ENCODE results near the gene USP14.

Gene USP14

DNA sequence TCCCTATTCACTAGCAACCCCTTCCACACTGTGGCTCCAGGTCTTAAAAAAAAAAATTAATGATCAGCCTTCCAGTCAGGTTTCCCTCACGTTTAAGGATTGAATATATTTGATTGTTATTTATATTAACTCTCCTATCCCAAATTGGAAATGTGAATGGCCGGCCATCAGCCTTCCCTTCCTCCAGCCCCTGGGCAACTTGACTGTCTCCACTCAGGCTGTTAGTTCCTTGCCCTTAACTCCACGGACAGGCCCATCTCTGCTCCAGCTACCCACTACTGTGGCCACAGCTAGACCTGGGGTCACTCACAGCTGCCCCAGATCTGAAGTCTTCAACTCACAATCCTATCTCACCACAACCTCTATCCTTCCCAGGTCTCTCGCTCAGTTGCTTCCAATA is 69.5 kb downstream of the USP14 start:
- no peak for DNase-seq (ENCODE audit: low spot score)

DNA sequence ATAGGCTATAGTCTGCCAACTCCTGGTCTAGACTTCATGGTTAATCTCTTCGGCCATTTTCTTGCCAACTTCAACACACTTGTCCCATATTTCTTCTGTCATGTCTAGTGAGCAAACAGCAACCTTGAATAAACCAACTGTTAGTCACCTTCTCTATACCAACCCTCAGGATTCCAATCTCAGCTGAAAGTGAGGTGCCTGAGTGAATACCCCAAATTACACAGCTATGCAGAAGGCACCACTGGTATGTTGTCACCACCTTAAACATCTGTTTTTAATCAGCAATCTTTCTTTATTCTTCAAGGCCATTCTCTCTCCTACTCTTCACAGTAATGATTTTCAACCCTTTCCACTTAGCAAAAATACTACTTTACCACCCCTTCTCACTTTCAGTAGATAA is 70.2 kb downstream of the USP14 start:
- peak; percentile 16 for DNase-seq (ENCODE audit: low spot score)

DNA sequence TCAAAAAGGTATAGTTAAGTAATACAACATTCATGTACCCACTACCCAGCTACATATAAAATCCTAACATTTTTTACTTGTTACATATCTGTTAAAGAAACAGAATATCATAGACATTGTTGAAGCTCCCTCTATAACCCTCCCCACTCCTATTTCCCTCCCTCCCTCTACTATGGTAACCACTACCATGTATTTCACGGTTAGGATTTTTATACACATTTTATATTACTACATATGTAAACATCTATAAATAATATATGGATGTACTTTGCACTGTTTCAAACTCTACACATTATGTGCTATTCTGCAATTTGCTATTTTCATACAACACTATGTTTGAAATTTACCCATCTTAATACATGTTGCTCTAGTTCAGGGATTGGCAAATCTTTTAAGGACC is 73.2 kb downstream of the USP14 start:
- no peak for DNase-seq (ENCODE audit: low spot score)

DNA sequence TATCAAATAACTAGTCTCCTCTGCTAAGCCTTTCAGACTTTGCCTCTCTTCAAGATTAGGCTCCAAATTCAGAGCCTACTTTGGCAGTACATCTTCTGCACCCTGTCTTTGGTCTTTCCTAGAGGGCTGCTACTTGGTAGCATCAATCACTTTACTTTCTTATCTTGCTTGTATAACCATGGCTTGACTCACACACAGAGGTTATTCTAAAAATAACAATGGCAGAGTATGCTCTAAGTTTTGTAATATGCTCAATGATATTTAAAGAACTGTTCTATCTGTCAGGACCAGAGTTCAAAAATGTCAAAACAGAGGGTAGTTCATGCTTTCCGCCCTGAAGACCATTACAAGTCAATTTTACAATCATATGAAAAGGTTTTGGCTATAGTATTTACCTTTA is 81.8 kb downstream of the USP14 start:
- no peak for DNase-seq (ENCODE audit: low spot score)

DNA sequence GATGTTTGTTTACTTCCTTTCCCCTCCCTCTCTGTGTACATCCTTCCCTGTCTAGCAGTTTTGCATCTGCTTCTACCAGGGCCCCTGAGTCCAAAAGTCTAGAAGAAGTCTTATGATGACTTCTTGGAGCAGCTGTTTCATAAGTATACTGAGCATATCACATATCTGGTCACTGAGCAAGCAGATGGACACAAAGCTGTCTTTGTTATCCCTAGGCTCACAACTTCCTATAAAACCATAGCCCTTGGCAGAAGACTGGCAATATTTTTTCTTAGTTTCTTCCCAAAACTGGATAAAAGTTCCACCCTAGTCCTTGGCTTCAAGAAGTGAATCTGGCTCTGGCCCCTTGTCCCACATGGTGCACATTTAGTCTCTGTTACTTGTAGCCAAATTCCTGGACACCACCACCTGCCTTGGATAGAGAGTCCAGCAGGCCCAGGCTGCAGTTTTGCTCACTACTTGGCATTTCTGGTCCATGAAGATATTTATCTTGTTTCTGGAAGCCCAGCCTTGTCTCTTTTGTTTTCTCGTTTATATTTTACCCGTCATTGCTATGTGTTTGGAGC is 87.0 kb downstream of the USP14 start:
- no peak for DNase-seq (ENCODE audit: low spot score)

DNA sequence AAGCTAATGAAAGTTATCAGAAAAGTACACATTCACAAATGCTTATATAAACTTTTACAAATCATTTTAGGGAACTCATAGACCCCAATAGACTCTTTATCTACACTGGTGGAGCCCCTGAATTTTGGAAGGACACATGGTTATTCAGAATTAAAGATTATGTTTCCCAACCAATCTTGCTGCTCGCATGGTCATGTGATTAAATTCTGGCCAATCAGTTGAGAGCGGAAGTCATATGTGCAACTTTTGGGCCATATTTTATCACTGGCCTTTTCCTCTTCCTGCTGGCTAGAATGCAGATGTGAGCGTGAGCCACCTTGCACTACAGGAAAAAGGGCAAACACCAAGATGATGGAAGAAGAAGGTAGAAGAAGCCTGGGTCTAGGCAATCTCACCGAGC is 89.7 kb downstream of the USP14 start:
- no peak for DNase-seq (ENCODE audit: low spot score)

DNA sequence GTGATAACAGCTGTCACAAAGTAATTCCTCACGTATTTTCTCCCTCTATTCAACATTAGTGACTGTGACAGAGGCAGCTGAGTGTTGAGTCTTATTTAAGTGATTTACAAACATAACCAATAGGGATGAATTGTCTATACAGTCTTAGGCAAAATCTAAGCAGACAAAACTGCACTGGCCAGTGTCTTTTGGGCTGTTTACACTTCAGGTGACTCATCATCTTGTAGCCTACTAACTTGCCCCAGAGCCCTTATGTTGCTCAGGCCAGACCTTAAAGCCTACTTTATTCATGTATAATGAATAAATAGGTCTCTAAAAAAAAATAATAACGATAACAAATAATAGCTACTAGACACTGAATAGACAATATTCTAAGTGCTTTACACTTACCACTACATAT is 92.3 kb downstream of the USP14 start:
- DNase-seq (ENCODE audit: low spot score) = peak; percentile 41

DNA sequence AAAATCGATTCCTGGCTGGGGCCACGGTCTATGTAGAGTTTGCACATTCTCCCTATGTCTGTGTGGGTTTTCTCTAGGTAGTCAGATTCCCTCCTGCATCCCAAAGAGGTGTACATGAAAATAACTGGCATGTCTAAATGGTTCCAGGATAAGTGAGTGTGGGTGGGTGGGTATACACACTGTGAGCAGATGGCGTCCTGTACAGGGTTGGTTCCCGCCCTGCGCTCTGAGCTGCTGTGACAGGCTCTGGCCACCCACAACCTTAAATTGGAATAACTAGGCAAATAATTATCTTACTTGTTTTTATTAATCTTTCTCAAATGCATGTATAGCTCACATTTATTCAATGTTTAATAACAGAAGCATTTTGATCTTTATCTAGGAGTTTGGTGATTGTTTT is 93.2 kb downstream of the USP14 start:
- no peak for DNase-seq (ENCODE audit: low spot score)

DNA sequence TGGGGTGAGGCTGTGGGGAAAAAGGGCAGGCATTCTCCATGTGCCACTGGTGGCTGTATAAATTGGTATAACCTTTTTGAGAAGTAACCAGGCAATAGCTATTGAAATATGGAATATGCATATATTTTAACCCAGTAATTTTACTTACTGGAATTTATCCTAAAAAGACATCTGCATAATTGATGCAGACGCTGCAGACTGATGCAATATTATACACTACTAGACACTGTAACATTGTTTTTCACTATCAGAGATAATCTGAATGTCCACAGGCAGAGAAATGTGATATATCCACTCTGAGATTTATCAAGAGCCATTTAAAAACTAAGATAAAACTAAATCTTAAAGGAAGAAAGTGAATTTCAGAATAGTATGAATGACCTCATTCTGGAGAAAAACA is 94.8 kb downstream of the USP14 start:
- no peak for DNase-seq (ENCODE audit: low spot score)

DNA sequence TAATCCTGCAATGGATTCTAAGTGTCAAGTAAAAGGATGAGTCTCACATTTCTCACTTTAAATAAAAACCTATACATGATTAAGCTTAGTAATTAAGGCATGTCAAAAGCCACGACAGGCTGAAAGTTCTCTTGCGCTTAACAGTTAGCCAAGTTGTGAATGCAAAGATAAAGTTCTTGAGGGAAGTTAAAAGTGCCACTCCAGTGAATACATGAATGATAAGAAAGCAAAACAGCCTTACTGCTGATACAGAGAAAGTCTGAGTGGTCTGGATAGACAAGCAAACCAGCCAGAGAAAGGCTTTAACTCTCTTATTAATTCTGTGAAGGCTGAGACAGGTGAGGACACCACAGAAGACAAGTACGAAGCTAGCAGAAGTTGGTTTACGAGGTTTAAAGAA is 96.8 kb downstream of the USP14 start:
- no peak for DNase-seq (ENCODE audit: low spot score)

DNA sequence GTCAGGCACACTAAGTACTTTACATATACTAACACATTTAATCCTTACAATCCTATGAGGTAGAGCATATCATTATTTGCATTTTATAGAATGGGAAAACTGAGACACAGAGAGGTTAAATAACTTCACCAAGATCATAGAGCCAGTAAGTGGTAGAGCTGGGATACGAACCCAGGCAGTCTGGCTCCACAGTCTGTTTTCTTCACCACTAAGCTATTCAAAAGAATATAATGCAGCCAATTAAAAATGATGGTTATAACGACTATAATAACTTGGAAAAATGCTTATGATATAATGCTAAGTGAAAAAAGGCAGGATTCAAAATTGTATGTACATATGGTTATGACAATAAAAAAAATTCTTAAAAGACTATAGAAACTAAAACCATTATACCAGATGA is 102.2 kb downstream of the USP14 start:
- DNase-seq (ENCODE audit: low spot score) = no peak

DNA sequence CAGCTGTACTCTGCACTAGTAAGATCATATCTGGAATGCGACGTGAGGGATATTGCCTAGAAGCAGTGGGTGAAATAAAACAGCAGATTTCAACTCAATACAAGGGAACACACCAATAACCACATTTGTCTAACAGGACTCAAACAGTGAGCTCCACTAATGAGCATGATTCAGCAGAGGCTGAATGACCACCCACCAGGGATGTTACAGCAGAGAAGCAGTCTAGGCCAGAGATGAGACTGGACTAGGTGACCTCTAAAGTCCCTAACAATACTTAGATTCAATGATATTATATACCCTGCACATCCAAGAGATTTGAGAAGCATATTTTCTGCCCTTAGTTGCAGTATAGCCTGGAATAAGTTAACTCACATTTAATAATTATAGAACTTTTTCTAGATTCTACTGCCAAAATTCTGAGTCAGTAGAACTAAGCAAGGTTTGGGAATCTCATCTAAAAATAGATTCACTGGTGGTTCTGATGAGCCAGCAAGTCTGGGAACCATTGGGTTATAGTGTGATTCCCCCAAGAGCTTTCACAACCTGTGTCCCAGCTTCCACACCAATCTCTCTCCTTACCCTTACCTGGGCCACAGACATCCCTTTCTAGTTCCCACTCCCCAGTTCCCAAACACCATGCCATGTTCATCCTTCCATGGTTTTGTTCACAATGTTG is 103.2 kb downstream of the USP14 start:
- peak; percentile 17 for DNase-seq (ENCODE audit: low spot score)

Measured in AG08396 (cell line).